Measurements from ENCODE around the gene UBTD1.

Gene UBTD1

DNA sequence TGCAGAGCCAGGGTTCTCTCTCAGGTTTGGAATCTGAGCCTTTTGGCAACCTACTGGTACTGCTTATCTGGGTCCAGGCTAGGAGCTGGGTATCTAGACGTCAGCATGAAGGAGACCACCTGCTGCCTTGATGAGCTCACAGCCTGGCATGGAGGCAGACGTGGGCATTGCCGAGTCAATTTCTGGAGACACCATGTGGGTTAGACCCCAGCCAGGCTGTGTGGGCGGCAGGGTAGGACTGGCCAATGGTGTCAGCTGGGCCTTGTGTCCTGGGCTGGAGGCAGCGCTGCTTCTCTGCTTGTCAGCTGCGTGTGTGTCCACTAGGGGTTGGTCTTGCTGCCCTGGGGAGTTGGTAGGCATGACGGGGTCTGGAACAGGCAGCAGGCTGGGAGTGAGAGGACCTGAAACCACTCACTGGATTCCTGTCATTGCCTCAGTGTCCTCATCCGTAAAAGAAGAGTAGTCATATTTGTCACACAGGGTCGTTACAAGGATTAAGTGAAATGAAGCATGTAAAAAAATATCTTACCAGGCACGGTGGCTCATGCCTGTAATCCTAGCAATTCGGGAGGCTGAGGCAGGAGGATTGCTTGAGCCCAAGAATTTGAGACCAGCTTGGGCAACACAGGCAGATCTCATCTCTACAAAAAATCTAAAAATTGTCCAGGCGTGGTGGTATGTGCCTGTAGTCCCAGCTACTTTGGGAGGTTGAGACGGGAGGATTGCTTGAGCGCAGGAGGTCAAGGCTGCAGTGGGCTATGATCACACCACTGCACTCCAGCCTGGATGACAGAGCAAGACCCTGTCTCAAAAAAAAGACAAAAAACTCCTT lies 42.2 kb downstream of the UBTD1 start:
- no peak for DNase-seq (ENCODE audit: extremely low read depth, insufficient read length)
- no peak for TF ChIP-seq CTCF (IDR thresholded peaks at IDR 0.05; ENCODE audit: insufficient read depth, low read length, poor library complexity, severe bottlenecking)
- Histone ChIP-seq H3K36me3 (ENCODE audit: control insufficient read depth, insufficient read depth, low read length) (no peaks in the 10 kb centered on the region), H3K4me3 (replicated peaks; ENCODE audit: low read depth, low read length) (no peak overlapping the region), H3K27me3 (replicated peaks; ENCODE audit: control insufficient read depth, insufficient read depth, low read length) (no peaks in the 10 kb centered on the region)

DNA sequence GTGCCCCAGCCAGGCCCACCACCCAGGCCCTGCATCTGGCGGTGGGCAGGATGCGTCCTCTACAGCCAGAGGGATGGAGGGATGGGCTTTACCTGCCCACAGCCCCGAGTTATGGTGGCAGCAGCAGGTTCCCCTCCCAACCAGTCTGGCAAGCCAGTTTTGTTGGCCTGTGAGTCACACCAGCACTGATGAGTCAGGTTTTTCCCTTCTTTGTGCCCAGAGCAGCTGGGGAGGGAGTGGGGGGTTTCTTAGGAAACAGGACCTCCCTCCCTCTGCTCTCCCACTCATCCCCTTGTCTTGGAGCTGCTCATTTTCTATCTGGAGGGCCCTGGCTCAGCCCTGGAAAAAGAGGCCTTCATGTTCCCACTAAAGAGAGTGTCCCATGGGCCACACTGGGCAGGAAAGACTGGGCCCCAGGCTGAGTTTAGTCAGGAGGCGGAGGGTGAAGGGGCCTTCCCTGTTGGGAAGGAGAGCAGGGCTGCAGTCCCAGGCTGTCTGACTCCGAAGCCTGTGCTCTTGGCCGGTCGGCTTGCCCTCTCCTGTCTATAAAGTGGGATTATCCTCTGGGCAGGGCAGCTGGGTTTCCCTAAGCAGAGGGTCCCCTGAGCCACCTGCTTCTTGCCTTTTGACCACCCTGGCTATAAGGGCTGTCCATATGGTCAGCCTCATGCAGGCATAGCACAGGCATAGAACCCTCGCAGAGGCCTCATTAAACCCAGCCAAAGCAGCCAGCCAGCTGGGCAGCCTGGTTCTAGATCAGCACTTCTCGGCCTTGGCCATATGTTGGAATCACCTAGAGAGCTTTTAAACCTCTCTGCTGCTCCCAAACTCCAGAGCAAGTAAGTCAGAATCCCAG lies 43.7 kb downstream of the UBTD1 start:
- no peaks in the 10 kb centered on the region for H3K36me3 ChIP-seq (ENCODE audit: control insufficient read depth, insufficient read depth, low read length)
- TF ChIP-seq CTCF (IDR thresholded peaks at IDR 0.05; ENCODE audit: insufficient read depth, low read length, poor library complexity, severe bottlenecking), result no peak
- H3K4me3 ChIP-seq (replicated peaks; ENCODE audit: low read depth, low read length), result no peak overlapping the region
- no peaks in the 10 kb centered on the region for H3K27me3 ChIP-seq (replicated peaks; ENCODE audit: control insufficient read depth, insufficient read depth, low read length)
- no peak for DNase-seq (ENCODE audit: extremely low read depth, insufficient read length)

DNA sequence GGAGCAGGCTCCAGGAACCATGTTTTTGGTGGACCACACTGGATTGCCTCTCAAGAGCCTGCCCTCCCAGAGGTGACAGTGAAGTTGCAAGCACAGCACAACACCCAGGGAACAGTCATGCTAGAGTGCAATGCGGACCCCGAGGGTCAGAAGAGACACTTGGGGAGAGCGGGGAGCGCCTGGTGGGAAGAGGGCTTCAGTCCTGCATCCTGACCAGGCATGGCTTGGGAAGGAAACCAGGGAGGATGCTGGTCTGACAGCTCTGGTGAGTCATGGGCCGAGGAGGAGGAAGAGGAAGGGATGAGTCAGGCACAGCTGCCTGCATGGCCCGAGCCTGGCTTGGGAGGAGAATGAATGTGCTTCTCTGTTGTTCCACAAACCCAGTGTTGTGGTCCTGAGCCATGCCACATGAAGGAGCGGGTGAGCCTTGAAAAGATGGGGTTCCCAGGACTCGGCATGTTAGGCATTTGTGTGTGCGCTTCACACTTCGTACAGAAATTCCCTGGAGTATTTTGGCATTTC lies 44.4 kb downstream of the UBTD1 start:
- no peak for DNase-seq (ENCODE audit: extremely low read depth, insufficient read length)
- Histone ChIP-seq H3K4me3 (replicated peaks; ENCODE audit: low read depth, low read length) (no peak overlapping the region), H3K27me3 (replicated peaks; ENCODE audit: control insufficient read depth, insufficient read depth, low read length) (no peaks in the 10 kb centered on the region), H3K36me3 (ENCODE audit: control insufficient read depth, insufficient read depth, low read length) (no peaks in the 10 kb centered on the region)
- no peak for TF ChIP-seq CTCF (IDR thresholded peaks at IDR 0.05; ENCODE audit: insufficient read depth, low read length, poor library complexity, severe bottlenecking)

DNA sequence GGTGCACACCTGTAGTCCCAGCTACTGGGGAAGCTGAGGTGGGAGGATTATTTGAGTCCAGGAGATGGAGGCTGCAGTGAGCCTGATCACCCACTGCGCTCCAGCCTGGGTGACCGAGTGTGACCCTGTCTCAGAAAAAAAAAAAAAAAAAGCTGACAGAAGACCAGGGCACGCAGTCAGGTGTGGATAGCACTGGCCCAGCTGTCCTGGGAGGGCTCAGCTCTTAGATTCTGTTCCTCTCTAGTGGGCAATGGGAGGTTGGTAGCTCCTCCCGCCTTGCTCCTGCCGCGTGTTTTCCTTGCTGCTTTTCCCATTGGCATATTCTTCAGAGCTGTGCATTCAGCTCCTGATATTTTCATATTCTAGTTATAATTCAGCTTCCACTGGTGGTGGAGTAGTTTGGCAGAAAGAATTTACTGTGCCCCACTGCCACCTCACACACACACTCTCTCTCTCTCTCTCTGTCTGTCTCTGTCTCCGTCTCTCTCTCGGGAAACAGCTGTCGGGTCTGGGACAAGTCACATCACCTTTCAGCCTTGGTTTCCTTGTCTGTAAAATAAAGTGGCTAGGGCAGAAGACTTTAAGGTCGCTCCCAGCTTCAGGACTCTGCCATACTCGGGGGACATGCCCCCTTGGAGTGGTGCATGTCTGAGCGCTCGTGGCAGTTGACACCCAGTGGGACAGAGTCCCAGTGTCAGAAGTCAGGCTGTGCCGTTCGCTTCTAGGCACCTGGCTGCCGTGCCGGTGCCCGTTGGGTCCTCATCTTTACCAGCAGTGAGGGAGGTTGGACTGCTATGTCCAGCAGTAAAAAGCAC lies 47.9 kb downstream of the UBTD1 start:
- DNase-seq (ENCODE audit: extremely low read depth, insufficient read length), result no peak
- no peak for TF ChIP-seq CTCF (IDR thresholded peaks at IDR 0.05; ENCODE audit: insufficient read depth, low read length, poor library complexity, severe bottlenecking)
- Histone ChIP-seq H3K36me3 (ENCODE audit: control insufficient read depth, insufficient read depth, low read length) (no peaks in the 10 kb centered on the region), H3K4me3 (replicated peaks; ENCODE audit: low read depth, low read length) (no peak overlapping the region), H3K27me3 (replicated peaks; ENCODE audit: control insufficient read depth, insufficient read depth, low read length) (no peaks in the 10 kb centered on the region)

- Histone ChIP-seq H3K36me3 (ENCODE audit: control insufficient read depth, insufficient read depth, low read length) (no peaks in the 10 kb centered on the region), H3K4me3 (replicated peaks; ENCODE audit: low read depth, low read length) (no peak overlapping the region), H3K27me3 (replicated peaks; ENCODE audit: control insufficient read depth, insufficient read depth, low read length) (no peaks in the 10 kb centered on the region)
- no peak for TF ChIP-seq CTCF (IDR thresholded peaks at IDR 0.05; ENCODE audit: insufficient read depth, low read length, poor library complexity, severe bottlenecking)
- no peak for DNase-seq (ENCODE audit: extremely low read depth, insufficient read length)
Observed at GRCh38 chr10:97547271-97547600, 48.5 kb downstream of the UBTD1 start.
